Spleen (tissue), 7 donors: ENCODE results near the gene TMEM147.

Experiments used
- CTCF ChIP-seq, 11 experiments: fragments of 200-600 bp in 7 of 11; fragments of 450-650 bp in 4 of 11; sonication (generic) in 4 of 11; IDR thresholded peaks in 8 of 11; conservative IDR thresholded peaks in 3 of 11; 1 replicate in 7 of 11; 2 replicates in 4 of 11; pipeline versions ENCODE4 v1.4.0 to v1.8.0; 2016 to 2021; ENCODE audit warnings: antibody characterized with exemption in 11 of 11, inconsistent platforms in 4 of 11, mild to moderate bottlenecking in 1 of 11
- POLR2A ChIP-seq, 3 donors: fragments of 450-650 bp; IDR thresholded peaks; one replicate each; pipeline ENCODE4 v1.5.1; 2017; ENCODE audit warnings: antibody characterized with exemption in 3 of 3, mild to moderate bottlenecking in 1 of 3
- POLR2AphosphoS5 ChIP-seq, 3 donors: sonication (generic); formaldehyde crosslinking; IDR thresholded peaks; one replicate each; pipeline ENCODE4 v1.5.1; 2017; ENCODE audit warnings: antibody characterized with exemption in 3 of 3
- donor health status: DM: no; HTN: no; CAD: no; lungs with moderate emphysema.
- donor health status: DM: no; HTN: no; CAD: no.
- donor health status: DM: no; HTN: no; CAD: no.

GRCh38 chr19:35585848-35586247, 40.4 kb downstream of the TMEM147 start, which contains the start of gene PMIS2:
- TF ChIP-seq POLR2A (IDR thresholded peaks at IDR 0.05) = no peak
- no peak for TF ChIP-seq CTCF (IDR thresholded peaks at IDR 0.05 in 8 of 11, conservative IDR thresholded peaks at IDR 0.05 in 3 of 11)
- no peak for TF ChIP-seq POLR2AphosphoS5 (IDR thresholded peaks at IDR 0.05)
